GM21723 (cell line): ENCODE results near the gene ARHGAP15.

ENCODE experiments used
- ATAC-seq: cut with Tn5 transposase; IDR thresholded peaks from one replicate; pipeline ENCODE4 v1.9.1; 2021; ENCODE audit warnings: mild to moderate bottlenecking, moderate library complexity; ENCODE audit not compliant: unreplicated experiment

ARHGAP15 gene

DNA sequence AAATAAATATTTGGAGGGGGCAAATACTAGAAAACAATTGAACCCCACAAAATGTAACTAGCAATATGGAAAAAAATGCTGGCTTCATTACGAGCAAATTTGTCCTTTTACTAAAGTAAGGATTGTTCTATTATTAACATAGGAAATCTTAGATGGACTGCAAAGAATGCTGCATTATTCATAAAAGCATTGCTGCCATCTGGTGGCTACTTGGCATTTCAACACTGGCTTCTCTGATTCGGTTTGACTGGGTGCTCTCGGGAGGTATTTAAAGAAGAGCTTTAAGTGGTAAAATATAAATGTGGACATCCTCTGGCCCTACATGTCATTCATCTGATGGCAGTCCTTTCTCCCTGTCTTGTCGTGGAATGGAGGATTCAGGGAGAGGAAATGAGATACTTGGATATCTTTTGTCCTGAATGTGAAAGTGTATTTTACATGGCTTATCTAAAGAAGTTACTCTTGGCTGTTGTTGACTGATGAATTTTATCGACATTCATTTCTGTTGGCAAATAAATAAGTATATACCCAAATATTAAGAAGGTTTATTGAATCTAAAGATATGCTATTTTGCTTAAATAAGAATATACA lies 130.2 kb downstream of the ARHGAP15 start:
- peak; percentile 68 for ATAC-seq

DNA sequence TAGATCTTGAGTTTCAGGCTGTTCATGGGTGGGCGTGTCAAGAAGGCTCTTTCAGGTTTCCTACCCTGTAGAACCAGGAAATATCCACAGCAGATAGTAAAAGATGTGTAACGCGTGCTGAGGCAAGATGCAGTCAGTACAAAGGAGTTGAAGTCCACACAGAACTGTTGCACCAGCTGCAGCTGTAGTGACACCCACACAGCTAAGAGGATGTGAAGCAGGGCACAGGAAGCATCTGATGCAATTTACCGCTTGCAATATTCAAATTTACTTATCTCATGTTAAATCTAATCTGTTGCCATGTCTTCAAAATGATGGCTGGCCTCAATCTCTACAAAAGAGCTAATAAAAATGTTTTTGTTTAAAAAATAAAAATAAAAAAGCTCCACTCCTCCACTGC lies 132.8 kb downstream of the ARHGAP15 start:
- no peak for ATAC-seq

DNA sequence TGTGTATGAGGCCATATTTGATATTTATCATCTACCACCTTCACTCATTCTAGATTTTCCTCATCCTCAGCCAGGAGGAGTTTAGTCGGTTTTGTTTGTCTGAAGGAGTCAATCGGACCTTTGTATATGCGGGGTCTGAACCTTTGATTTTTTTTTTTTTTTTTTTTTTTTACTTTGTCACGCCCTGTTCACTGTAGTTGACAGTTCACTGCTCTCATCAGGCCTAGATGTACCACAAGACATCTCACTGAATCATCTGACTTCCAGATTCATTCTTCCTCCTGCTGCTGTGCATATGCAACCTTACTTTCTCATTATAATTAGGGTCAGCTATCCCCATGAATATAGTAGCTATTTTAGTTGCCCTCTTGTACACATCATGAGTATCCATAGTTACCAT lies 133.2 kb downstream of the ARHGAP15 start:
- ATAC-seq, result no peak

- ATAC-seq, result no peak
Observed at GRCh38 chr2:143263066-143263625, 133.9 kb downstream of the ARHGAP15 start.

DNA sequence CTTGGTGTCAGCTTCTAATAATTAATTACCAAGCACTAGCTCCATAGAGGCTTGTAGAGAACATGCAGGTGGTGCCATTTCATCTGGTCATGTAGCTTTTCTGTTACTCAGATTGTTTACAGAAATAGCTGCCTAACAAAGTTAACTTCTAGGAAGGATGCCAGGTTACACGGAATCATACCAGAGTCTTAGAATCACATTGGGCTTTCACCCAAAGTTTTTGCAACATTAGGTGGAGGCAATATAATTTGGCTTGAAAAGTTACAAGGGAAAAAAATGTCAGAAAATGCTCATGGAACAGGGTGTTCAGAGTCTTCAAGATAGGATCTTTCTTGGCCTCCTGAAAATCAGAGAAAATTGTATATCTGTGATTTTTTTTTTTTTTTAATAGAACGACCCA lies 135.6 kb downstream of the ARHGAP15 start:
- ATAC-seq, result no peak

DNA sequence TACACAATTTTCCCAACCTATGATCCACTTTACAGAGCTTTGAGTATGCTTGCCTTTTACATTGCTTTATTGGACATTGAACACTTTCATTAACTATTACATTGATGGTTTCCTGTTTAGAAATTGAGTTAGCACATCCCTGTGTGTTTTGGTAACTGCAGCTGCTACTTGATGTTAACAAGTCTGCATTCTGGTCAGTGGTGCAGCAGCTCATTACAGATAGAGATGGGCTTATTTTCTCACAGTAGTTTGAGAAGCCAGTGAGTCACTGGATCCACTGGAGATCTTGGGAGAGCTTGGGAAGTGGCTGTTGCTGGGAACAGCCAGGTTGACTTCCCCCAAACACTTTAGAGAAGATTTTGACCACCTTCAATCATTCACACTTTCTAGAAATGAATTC lies 150.5 kb downstream of the ARHGAP15 start:
- ATAC-seq, result no peak

- ATAC-seq, result no peak
Observed at GRCh38 chr2:143280097-143280757, 151.0 kb downstream of the ARHGAP15 start.

- no peak for ATAC-seq
Observed at GRCh38 chr2:143282684-143283083, 153.5 kb downstream of the ARHGAP15 start.

- peak; percentile 79 for ATAC-seq
Observed at GRCh38 chr2:143284087-143284675, 155.0 kb downstream of the ARHGAP15 start.

GRCh38 chr2:143289025-143289424 lies 159.8 kb downstream of the ARHGAP15 start:
- no peak for ATAC-seq

- no peak for ATAC-seq
Observed at GRCh38 chr2:143290221-143290620, 161.0 kb downstream of the ARHGAP15 start.

DNA sequence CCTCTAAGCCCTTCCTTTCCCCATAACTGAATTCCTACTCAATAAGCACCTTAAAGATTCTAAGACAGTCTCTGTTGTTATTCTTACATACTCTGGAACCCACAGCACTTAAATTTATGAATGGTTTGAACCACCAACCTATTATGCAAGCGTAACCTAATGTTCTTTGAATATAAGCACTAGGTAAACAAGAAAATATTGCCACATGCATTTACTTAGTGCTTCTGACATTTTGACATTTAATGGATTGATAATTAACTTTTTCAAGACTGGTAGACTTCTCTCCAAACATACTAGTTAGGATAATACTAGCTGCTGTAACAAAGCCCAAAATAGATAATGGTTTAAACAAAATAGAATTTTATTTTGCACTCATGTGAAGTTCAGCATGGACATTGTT lies 164.8 kb downstream of the ARHGAP15 start:
- no peak for ATAC-seq

GRCh38 chr2:143296089-143296488 lies 166.9 kb downstream of the ARHGAP15 start:
- ATAC-seq, result no peak

DNA sequence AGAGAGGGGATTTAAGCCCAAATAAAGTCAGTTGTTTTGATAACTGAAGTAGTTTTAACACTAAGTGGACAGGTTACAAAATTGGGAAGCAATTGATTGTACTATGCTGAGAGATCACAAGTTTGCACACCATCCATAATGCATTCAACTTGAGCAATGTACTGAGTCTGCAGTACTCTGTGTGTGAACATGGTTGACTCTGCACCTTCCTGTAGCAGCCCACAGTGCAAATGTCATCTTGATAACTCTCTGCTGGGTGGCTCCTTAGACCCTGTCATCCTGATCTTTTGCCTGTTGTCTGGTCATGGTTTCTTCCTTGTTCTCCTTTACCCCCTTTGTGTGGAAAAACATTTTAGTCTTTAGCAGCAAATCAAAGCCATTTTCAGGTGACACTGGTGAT lies 168.0 kb downstream of the ARHGAP15 start:
- no peak for ATAC-seq

GRCh38 chr2:143300536-143300935 lies 171.3 kb downstream of the ARHGAP15 start:
- no peak for ATAC-seq

- no peak for ATAC-seq
Observed at GRCh38 chr2:143311426-143311825, 182.2 kb downstream of the ARHGAP15 start.

DNA sequence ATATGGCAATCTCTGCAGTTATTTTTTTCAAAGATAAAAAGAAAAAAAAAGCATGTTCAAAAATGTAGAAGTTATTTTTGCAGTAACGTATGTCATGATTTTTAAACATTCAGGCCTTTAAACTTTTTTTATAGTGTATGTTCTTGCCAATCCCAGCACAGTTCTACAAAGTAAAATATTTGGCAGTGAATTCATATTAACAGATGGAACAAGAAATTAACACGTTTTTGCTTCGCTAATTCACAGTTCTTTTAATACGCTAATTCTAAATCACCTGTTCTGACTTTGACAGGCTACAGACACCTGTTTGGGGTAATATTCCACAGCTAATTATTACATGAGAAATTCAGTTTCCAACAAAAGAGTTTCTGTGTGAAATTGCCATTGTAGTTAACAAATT lies 183.2 kb downstream of the ARHGAP15 start:
- no peak for ATAC-seq

GRCh38 chr2:143313861-143314260 lies 184.6 kb downstream of the ARHGAP15 start:
- no peak for ATAC-seq

GRCh38 chr2:143321994-143322393 lies 192.8 kb downstream of the ARHGAP15 start:
- no peak for ATAC-seq

DNA sequence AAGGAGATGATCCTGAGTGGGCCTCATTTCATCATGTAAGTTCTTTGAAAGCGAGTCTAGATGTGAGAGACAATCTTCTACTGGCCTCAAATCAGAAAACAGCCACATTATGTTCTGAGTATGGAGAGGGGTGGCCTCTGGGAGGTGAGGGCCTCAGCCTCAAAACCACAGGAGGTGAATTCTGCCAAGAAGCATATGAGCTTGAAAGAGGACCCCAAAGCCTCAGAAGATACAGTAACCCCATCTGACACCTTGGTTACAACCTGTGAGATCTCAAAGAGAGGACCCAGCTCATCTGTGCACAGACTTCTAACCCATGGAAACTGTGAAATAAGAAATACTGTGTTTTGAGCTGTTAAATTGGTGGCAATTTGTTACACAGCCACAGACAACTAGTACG lies 200.1 kb downstream of the ARHGAP15 start:
- no peak for ATAC-seq

- no peak for ATAC-seq
Observed at GRCh38 chr2:143333168-143333791, 204.1 kb downstream of the ARHGAP15 start.

DNA sequence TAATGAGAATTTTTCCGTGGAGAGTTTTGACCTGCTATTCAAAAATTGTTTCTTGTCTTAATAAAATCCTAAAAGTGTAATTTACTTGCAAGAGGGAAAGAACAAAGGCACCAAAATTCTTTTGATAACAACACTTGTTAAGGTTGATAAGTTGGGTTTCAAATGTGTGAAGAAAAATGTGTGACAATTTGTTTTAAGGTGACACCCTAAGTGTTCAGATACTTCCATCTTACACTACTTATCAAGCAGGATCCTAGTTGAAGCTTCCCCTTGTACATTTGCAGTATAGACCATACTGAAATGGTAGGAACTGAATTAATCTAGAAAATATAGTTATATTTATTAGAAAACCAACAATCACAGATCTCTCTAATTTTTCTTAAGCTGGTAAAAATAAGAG lies 204.6 kb downstream of the ARHGAP15 start:
- no peak for ATAC-seq
